HG03520 (cell line): Measurements from ENCODE around the gene TGIF1.

Source experiments
- ATAC-seq: cut with Tn5 transposase; IDR thresholded peaks from one replicate; pipeline ENCODE4 v1.9.1; 2021; ENCODE audit warnings: mild to moderate bottlenecking, moderate library complexity; ENCODE audit not compliant: unreplicated experiment

The TGIF1 gene

DNA sequence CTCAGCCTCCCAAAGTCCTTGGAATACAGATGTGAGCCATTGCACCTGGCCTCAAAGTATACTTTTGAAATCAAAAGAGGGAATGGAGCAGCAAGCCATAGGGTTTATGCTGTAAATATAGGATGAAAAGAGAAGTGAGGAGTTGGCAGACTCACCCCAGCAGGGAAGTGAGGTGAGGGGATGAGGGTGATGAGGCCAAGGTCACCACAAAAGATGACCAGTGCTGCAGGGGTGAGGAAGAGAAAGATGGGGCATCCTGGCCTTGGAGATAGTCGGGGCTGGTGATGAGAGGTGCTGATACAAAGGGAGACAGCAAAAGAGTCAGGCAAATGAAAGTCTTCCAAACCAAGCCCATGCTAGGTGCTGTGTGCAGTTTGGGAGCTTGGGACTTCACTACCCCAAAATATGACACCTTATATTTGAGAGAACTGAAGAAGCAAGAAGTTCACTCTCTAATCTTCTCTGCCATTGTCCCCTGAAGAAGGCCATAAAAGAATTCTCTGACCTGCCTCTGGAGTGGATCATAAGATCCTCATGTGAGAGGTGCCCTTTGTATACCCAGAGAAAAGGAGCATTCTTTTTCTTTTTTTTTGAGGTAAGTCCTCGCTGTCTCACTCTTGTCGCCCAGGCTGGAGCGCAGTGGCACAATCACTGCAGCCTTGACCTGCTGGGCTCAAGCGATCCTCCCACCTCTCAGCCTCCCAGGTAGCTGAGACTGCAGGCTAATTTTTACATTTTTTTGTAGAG is 31.0 kb downstream of the TGIF1 start:
- ATAC-seq = no peak

DNA sequence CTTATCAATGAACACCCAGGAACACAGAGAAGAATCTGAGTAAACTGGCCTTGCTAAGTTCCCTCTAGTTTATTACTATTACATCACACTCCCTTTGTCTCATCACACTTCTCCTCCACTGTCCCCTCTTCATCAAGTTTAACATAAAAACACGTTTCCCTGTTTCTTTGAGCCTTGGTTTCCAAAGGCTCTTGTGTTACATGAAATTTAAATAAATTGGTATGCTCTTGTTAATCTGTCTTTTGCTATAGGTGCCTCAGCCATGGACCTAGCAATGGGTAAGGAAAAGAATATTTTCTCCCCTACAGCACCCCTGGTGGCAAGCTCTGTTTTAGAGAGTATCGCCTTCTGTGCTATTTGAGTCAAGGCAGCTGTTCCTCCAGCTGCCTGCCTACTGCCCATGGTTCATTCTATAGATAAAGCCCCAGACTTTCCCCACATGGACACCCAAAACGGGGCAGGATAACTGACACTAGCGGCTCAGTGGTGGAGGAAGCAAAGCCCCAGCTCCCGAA is 31.8 kb downstream of the TGIF1 start:
- ATAC-seq = peak; percentile 61

DNA sequence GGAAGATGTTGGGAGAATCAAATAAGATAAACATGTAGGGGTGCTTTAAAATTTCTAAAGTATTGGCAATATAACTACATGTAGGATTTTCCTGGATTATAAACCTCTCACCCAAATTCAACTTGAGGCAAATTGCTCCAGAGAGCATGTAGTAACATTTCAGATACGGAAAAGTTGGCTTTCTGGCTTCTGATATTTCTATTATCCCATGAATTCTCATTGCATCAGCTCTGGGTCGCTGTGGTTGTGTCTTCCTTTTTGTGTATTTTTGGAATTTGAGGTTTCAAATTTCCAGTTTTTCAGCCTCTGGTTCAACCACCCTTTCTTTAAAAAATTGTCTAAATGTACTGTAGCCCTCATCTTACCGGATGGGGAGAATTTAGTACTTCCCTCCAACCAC is 32.3 kb downstream of the TGIF1 start:
- ATAC-seq = no peak

DNA sequence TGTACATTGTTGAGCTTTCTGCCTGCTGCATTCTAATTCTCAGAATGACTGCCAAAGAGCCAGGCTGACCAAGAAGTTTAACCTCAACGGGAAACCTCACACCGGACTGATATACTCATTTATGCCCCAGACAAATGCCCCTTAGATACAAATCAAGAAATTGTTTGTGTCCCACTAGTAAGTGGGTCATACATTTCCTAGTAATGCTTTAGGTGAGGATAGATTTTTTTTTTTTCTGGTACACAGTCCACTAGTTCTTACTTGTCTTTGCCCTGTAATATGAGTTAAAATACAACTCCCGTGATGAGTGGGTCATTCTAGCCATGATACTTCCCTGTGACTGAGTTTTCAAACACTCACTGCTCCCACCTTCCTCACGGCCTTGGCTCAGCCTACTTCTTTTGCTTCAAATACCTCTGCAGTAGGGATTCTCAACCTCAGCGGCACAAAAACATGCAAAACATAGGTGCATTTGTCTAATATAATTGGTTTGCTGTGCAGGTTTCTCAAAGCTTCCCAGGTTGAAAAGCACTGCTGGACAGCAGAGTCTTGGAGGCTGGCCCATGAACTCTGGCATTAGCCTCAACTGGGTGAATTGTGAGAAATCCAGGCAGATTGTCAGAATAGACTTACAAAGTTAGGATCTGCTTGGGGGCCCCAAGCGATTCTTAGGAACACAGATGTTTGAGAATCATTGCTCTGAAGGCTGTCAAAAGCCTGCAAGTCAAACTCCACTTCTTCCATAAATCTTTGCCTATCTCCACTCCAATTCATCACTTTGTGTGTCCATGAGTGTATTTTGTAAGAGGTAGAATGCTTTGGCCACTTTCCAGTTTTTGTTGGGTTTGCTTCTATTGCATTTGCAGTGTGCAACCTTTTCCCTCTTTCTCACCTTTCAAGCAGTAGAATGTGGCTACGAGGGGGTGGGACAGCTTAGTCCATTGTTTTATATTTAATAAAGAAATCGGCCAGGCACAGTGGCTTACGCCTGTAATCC is 35.5 kb downstream of the TGIF1 start:
- ATAC-seq = peak; percentile 44

DNA sequence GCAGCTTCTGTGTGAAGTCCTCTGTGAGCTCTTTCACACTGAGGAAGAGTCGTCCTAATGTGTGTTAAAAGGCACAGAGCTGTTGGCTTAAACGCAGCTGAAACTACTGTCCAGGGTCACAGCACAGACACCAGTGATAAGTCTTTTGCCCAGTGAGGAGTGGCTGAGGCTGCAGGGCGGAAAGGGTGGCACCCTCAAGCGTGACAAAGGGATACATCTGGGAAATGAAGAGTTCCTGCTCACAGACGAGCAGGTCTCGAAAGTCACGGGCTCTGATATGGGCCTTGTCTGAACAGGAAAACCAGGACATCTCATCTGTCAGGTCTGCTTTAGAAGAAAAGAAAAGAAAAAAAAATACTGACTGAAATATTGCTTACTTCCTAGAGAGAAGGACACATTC is 36.5 kb downstream of the TGIF1 start:
- no peak for ATAC-seq

DNA sequence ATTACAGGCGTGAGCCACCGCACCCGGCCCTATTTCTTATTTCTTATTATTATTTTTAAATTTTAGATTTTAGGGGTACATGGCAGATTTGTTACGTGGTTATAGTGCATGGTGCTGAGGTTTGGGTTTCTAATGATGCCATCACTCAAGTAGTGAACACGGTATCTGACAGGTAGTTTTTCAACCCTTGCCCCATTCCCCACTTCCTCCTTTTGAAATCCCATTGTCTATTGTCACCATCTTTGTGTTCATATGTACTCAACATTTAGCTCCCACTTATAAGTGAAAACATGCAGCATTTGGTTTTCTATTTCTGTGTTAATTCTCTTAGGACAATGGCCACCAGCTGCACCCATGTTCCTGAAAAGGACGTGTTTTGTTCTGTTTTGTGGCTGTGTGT is 39.5 kb downstream of the TGIF1 start:
- ATAC-seq = no peak

DNA sequence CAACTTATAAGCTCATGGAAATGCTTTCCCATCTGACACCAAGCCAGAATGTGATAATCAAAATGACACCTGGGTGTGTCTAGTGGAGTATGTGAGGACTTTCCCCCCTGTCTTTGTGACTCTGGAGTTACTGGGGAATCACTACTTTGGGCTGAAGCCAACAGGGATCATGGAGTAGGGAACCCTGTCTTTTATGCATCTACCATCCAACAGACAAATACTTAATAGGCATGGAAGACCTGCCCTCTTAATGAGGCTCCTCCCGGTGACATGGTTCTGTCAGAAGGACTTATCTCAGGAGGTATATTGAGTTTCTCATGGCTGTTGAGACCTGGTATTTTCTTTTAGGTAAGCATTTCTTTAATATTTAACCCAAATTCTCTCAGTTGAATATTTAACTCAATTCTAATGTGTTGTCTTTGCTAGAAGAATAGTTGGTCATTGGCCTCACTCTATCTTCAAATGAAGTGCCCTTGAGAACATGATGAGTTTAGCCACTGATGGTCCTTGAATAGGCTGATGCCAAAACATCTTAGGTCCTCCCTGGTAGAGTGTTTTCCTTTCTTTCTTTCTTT is 42.1 kb downstream of the TGIF1 start:
- no peak for ATAC-seq

DNA sequence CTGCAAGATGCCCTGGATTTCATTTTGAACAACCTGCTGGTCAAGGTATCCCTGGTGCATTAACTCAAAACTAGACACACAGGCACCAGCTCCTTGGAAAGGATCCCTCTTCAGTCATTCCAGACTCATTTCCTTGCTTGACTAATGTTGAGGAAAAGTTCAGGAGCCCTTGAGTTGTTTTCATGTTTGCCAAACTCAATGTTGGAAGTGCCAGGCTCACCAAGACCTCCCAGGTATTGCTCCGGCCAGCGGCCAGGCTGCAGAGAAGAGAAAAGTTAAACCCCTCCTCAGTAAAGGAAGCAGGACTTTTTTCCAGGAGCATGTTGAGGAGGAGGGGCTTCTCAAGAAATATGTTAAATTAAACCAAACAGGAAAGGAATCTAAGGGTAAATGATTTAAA is 42.7 kb downstream of the TGIF1 start:
- no peak for ATAC-seq

DNA sequence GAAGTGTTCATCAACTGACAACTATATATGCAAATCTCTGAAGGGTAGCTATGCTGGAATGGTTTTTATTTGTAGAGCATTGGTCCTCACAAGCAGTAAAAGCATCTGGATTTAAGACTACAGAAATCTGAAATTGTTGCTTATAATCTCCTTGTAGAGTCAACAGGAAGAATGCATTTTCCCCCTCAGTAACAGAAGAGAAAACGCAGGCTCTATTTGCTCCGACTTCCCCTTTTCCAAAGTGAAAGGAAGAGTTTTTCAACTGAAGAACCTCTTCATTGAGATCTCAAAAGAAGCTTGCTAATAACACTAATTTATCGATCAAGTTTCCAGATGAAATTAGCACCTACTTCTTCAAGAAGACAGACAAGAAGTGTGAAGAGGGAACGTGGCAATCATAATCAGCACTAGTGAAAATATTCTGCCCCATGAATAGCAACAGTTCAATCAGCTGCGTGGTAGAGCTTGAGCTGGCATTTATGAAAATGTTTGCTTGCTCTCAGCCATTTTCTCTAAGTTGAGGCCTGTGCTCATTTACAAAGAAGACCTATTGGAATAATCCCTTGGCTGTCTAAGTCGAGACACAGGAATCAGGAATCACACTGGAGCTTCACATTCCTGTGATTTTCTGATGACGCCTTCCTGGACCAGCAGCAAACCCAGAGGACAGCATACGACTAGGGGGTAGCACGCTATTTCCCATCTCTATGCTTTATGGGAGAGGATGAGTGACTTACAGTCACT is 43.7 kb downstream of the TGIF1 start:
- no peak for ATAC-seq

DNA sequence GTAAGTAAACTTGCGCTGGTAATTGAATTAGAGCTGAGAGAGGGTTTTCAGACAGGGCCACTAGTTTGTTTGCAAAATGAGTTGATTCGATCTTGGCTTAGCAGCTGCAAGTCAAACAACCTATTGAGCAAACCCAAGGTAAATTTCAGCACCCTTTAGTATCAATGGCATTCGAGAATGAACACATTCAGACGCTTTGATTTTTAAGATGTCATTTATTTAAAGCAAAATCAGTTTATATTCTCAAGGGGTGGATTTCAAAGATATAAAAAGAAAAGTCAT is 44.2 kb downstream of the TGIF1 start:
- no peak for ATAC-seq

DNA sequence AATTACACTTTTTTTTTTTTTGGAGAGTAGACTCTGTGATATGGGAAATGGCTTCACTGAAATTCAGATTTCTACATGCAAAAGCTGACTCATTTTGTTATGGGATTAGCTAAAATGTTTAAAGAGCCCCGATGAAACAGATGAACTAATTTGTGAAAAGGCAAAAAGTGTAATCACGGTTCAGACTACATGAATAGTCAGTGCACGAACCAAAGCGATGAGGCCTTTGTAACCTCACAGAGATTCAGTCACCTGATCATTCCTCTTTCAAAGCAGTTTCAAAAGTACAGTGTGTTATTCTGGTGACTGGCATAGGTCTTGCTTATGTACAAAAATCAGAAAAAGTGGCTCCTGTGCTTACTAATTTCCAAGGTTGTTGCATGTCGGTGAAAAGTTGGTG is 44.6 kb downstream of the TGIF1 start:
- ATAC-seq = no peak

DNA sequence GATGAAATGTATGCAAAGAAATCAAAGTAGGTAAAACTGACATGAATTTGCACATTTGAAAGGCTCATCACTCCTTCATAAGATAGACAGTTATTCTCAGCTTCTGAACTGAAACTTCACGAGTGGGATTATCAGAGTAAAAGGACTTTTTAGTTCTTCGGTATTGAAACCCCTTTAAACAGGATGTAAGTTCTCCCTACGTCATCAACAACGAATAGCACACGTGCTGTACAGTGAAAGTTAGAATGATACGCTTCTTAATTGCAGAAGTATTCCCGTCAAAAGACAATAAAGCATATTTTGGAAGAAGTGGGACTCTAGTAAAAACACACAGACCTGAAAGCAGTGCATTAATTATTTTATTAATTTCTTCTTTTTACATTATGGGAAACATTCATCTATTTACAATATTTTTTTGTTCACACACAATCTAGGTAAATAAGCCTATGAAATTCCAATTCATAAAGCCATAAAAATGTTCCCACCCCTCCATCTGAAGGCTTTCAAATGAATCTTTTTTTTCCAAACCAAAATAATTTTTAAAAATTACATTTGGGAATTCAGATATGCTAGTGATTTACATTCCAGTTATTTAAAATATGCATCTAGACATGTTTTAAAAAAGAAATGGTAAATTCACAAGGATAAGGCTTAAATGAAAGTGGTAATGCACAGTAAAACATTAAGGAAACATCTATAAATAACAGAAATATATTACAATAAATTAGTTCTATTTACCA is 45.9 kb downstream of the TGIF1 start:
- no peak for ATAC-seq

DNA sequence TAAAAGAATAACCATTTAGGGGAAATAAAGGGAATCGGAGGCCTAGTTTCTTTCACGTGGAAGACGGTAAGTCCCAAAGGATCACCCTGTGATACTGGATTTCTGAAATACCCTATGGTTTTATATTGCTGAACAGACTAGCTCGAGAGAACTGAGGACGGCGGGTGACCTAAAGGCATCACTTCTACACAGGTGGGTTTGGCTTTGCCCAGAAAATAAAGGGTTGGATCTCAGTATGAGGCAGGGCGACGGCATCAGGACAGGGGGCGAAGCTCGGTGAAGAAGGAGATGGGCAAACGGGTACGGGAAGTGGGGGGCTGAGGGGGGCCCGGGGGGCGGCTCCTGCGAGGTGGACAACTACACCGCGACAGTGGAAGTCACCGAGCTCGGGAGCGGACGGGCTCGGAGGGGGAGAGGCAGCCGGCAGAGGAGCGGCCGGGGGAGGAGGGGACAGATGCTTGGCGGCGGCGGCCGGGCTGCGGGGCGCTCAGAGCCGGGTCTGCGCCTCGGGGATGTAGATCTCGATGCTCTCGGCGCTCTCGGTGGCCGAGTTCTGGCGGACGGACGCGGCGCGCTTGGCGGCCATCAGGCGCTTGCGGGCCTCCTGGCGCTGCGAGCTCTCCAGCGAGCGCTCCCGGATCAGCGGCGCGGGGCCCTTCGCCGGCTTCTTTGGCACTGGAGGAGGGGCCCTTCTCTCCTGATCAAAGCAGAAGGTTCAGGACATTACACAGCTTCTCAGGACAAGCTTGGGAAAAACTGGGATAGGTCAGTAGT is 48.9 kb downstream of the TGIF1 start:
- no peak for ATAC-seq

DNA sequence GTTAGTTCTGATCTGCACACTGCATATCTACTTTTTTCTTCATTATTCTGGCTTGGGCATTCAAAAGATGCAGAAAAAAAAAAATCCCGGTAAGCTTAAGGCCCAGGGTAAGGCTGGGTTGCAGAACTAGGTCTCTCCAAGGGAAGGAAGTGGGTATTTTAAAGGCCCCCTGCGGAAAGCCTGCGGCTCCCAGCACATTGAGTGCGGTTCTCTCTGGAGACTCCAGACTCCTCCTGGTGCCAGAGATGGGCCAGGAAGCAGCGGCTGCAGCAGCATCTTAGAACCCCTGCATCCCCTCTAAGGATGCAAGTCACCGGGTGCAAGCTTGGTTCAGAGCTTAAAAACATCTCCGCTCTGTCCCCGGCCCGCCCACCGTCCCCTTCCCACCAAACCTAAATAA is 49.5 kb downstream of the TGIF1 start:
- no peak for ATAC-seq

DNA sequence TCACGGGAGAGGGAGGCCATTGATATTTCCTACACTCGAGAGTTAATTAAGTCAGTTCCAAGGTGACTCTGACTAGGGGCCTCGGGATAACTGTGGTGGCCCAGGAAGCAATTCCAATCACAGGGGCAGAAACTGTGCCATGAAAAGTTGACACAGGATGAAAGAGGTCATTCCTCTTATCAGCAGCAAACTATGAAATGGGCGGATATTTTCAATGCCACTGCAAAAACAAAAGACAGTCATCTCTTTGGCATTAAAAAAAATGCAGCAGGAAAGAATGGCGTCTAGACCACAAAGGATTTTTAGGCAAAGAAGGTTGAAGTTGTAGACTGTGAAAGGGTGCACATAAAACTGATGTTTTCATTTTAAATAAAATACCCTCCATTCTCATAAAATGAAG is 50.0 kb downstream of the TGIF1 start:
- no peak for ATAC-seq

DNA sequence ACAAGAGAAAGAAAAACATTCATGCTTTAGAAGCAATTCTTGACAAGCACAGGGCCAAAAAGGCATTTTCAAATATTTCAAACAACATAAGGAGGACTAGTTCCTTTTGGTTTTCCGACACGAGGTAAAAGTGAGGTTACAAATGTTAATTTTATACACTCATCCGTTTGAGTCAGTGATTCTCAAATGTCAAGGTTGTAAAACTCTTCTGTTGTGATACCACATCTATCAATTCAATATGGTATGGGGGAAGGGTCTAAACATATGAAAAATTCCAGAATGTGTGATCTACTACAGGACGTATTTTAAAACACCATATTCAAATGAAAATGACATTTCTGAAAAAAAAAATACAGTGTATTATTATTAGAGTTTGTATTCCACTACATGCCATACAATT is 52.7 kb downstream of the TGIF1 start:
- no peak for ATAC-seq

DNA sequence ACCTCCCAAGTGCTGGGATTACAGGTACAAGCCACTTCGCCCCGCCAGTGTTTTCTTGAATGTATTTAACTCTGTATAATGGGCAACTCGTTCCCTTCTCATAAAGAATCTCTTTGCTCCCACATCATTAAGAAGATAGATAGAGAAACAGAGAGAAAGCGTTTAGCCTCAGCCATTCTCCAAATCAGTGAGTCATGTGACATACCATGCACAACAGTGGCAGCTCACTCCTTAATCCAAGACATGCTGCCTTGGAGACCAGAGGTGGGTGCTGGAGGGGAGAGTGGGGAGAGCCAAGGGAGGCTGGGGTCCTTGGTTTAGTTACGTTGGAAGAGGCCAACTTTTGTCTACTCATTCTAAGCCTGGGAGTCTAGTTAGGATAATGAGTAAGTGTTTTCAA is 54.7 kb downstream of the TGIF1 start:
- ATAC-seq = no peak

DNA sequence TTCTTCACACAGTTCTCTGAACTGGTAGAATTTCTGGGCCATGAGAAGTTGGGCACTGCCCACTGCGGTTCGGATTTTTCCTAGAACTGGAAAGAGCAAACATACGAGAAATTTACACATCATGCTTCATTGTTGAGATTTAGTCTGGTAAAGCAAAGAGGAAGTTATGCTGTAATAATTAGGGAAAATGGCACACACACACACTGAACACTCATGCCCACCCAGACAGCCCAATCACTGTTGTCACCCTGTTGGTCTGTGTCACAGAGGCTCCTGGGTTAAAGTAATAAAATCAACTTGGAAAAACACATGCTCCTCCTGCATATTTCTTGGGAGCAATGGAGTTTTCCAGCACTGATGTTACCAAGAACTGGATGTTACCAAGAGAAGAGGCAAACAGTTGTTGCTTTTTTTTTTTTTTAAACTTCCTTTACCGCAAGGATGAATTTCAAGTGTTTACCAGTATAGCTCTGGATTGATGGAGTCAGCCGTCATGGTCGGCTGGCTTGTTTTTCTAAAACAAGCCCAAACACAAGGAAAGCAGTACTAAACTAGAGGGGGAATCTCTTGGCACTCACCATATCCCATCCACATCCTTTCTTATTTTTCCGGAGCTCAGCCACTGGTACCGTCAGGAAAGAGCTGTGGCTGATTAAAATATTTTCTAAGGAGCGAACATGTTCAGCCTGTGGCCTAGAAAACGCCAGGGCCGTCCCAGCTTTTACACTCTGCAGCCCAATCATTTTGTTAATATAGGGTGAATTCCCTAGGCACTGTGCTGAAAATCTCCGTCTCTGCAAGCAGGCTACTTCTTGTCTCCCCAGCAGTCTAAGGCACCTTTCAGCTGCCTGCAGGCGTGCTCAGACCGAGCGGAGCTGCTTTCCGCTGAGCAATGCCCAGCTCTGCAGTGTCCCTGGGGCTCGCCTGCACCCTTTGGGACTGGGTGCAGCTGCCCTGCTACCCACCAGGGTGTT is 58.9 kb downstream of the TGIF1 start:
- ATAC-seq = no peak
